ENCODE data around the gene TERT. TPM values are rescaled to one million over a fixed set of nuclear protein-coding genes. Genes with fewer than 3 reads are reported as not detected.

TERT gene
- total and polyA plus RNA-seq, 10 of the 15 experiments (the other 5 are each of a cell fraction or from before 2014, with no cell fraction given) = 0.08 to 21.5 (median 5.0) TPM

GRCh38 chr5:1264211-1264610 is 30.7 kb downstream of the TERT start (continued):
- TF ChIP-seq, protein P1, sequence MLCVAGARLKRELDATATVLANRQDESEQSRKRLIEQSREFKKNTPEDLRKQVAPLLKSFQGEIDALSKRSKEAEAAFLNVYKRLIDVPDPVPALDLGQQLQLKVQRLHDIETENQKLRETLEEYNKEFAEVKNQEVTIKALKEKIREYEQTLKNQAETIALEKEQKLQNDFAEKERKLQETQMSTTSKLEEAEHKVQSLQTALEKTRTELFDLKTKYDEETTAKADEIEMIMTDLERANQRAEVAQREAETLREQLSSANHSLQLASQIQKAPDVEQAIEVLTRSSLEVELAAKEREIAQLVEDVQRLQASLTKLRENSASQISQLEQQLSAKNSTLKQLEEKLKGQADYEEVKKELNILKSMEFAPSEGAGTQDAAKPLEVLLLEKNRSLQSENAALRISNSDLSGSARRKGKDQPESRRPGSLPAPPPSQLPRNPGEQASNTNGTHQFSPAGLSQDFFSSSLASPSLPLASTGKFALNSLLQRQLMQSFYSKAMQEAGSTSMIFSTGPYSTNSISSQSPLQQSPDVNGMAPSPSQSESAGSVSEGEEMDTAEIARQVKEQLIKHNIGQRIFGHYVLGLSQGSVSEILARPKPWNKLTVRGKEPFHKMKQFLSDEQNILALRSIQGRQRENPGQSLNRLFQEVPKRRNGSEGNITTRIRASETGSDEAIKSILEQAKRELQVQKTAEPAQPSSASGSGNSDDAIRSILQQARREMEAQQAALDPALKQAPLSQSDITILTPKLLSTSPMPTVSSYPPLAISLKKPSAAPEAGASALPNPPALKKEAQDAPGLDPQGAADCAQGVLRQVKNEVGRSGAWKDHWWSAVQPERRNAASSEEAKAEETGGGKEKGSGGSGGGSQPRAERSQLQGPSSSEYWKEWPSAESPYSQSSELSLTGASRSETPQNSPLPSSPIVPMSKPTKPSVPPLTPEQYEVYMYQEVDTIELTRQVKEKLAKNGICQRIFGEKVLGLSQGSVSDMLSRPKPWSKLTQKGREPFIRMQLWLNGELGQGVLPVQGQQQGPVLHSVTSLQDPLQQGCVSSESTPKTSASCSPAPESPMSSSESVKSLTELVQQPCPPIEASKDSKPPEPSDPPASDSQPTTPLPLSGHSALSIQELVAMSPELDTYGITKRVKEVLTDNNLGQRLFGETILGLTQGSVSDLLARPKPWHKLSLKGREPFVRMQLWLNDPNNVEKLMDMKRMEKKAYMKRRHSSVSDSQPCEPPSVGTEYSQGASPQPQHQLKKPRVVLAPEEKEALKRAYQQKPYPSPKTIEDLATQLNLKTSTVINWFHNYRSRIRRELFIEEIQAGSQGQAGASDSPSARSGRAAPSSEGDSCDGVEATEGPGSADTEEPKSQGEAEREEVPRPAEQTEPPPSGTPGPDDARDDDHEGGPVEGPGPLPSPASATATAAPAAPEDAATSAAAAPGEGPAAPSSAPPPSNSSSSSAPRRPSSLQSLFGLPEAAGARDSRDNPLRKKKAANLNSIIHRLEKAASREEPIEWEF (IDR thresholded peaks at IDR 0.05; ENCODE audit: insufficient replicate concordance, low read depth, low read length) = no peak
- TF ChIP-seq KAT2A (conservative IDR thresholded peaks at IDR 0.05; ENCODE audit: control insufficient read depth, low read depth, low read length) (no peak), RBBP5 (conservative IDR thresholded peaks at IDR 0.05) (no peak), MXI1 (IDR thresholded peaks at IDR 0.05; ENCODE audit: low read depth, low read length) (no peak)

GRCh38 chr5:1262381-1262780 is 32.5 kb downstream of the TERT start:
- no peak for DNase-seq (ENCODE audit: low read depth, low spot score)
- H3K4me1 ChIP-seq (ENCODE audit: control insufficient read depth, insufficient read depth, low read length) = no peaks in the 10 kb centered on the region
- in situ Hi-C loops (cut with MboI) (no loop called here), intact Hi-C loops (cut with micrococcal nuclease; ENCODE audit: unreplicated experiment) (no loop called here)
- peaks cover 0 to 3% of the 10 kb centered on the region in 2 experiments; a peak in 2 of 4 replicates for H3K36me3 ChIP-seq (ENCODE audit: control insufficient read depth in 2 of 2, insufficient read depth in 2 of 2, low read length in 1 of 2)
- H4K20me1 ChIP-seq (ENCODE audit: control insufficient read depth, insufficient read depth) = no peaks in the 10 kb centered on the region
- no peak overlapping the region for H3K4me3 ChIP-seq
- no peak overlapping the region for H2AFZ ChIP-seq (ENCODE audit: control insufficient read depth, low read depth, low read length)
- H3K79me2 ChIP-seq (ENCODE audit: control insufficient read depth, insufficient read depth, low read length) = no peaks in the 10 kb centered on the region
- no peak for FAIRE-seq
- no peaks in the 10 kb centered on the region for H3K9me3 ChIP-seq (replicated peaks; ENCODE audit: control insufficient read depth, insufficient read depth, low read length)
- no peak for ATAC-seq
- CTCF ChIA-PET = interaction anchor here (1.3 kb wide), 1 partner anchor 382 kb away, joined by 3 read pairs; no protein-coding TSS in a partner anchor
- no TSS peak for BruUV-seq (replicated peaks)
- WGBS (ENCODE audit: insufficient coverage, insufficient replicate concordance, low lambda C conversion rate, missing lambda C conversion rate) = 53% methylated on average over 1 of the region's 1 CpG
- POLR2A ChIA-PET = no interaction called here
- SMC1A ChIA-PET (ENCODE audit: uncharacterized antibody, unreplicated experiment) = interaction anchor here (0.7 kb wide), 1 partner anchor 51 kb away, joined by 3 read pairs; no protein-coding TSS in a partner anchor
- no peak overlapping the region for H3K9ac ChIP-seq (ENCODE audit: control insufficient read depth, insufficient read depth, low read length)
- H3K4me2 ChIP-seq (ENCODE audit: control insufficient read depth, insufficient read depth) = no peak overlapping the region
- RAD21 ChIA-PET (ENCODE audit: unreplicated experiment) = no interaction called here
- H3K27me3 ChIP-seq (replicated peaks in 1 of 2; ENCODE audit: control insufficient read depth in 2 of 2, insufficient read depth in 2 of 2, low read length in 1 of 2) = no peaks in the 10 kb centered on the region
- no peak overlapping the region for H3K27ac ChIP-seq (ENCODE audit: control insufficient read depth, insufficient read depth)
- TF ChIP-seq POLR2AphosphoS5 (IDR thresholded peaks at IDR 0.05; ENCODE audit: low read length) (no peak), SREBF2 (IDR thresholded peaks at IDR 0.05; ENCODE audit: low read length) (no peak), SUPT20H (IDR thresholded peaks at IDR 0.05; ENCODE audit: borderline replicate concordance, control insufficient read depth, low read depth, low read length) (no peak), PAX5 (IDR thresholded peaks at IDR 0.05; ENCODE audit: borderline replicate concordance, low read depth, low read length) (no peak), MYC (IDR thresholded peaks at IDR 0.05; ENCODE audit: insufficient read depth, insufficient read length, insufficient replicate concordance, low read length, severe bottlenecking) (no peak), SIN3A (IDR thresholded peaks at IDR 0.05; ENCODE audit: low read depth, low read length) (no peak), IRF4 (IDR thresholded peaks at IDR 0.05; ENCODE audit: low read depth, low read length) (no peak), IKZF2 (IDR thresholded peaks at IDR 0.05) (no peak), USF1 (IDR thresholded peaks at IDR 0.05; ENCODE audit: borderline replicate concordance, extremely low read length, insufficient read depth, low read depth, low read length) (no peak), ZBED1 (IDR thresholded peaks at IDR 0.05; ENCODE audit: borderline replicate concordance) (no peak), MXI1 (IDR thresholded peaks at IDR 0.05; ENCODE audit: low read depth, low read length) (no peak), MEF2B (IDR thresholded peaks at IDR 0.05; ENCODE audit: partially characterized antibody, poor library complexity, severe bottlenecking) (no peak), NR2F1 (conservative IDR thresholded peaks at IDR 0.05) (no peak)
